ENCODE data around the gene PDZD8.

- TF ChIP-seq CTCF (IDR thresholded peaks at IDR 0.05 in 4 of 5, conservative IDR thresholded peaks at IDR 0.05 in 1 of 5) (no peak), POLR2A (IDR thresholded peaks at IDR 0.05) (no peak)
Observed at GRCh38 chr10:117413928-117414618, 38.8 kb upstream of the PDZD8 start.
